ENCODE data around the gene TRIM52. TPM values are rescaled to one million over a fixed set of nuclear protein-coding genes. Genes with fewer than 3 reads are reported as not detected.

The TRIM52 gene
- total and polyA plus RNA-seq, 4 experiments from 2014 or later = 19.4 to 76.8 (median 60.1) TPM

GRCh38 chr5:181223729-181224389 lies 37.1 kb downstream of the TRIM52 start:
- H3K27me3 Mint-ChIP-seq = peaks cover 0 to 16% of the 10 kb centered on the region in 2 donors
- intact Hi-C loops (cut with micrococcal nuclease) = loop anchor here (1.0 to 2.0 kb wide), 6 partner anchors 19 to 421 kb away; partner anchors contain the start of genes MGAT1, RACK1, TRIM52 and ZFP62
- H3K9me3 Mint-ChIP-seq = peaks cover 0 to 35% (median 4%) of the 10 kb centered on the region in 8 donors
- peak overlapping the region; percentile 90 to 99 (median 97) for H3K4me3 Mint-ChIP-seq
- ChIA-PET POLR2A (ENCODE audit: partially characterized antibody) (interaction anchor here (0.8 to 9.4 kb wide), 13 partner anchors 10 to 420 kb away, joined by 3 to 375 read pairs (median 11); partner anchors contain the start of genes RACK1, TRIM52 and TRIM7), CTCF (ENCODE audit: partially characterized antibody) (interaction anchor here (0.9 to 2.6 kb wide), 8 partner anchors 17 to 40 kb away, joined by 3 to 28 read pairs (median 6); partner anchors contain the start of genes RACK1 and TRIM52)
- Histone ChIP-seq H3K9me3 (ENCODE audit: control insufficient read depth in 1 of 2, low read length in 2 of 2) (no peaks in the 10 kb centered on the region), H3K4me1 (ENCODE audit: insufficient read depth, low read length) (peaks cover 52% of the 10 kb centered on the region), H3K36me3 (ENCODE audit: insufficient read depth, low read length) (no peaks in the 10 kb centered on the region), H3K27me3 (ENCODE audit: insufficient read depth, low read length) (no peaks in the 10 kb centered on the region), H3K4me3 (ENCODE audit: low read length in 2 of 2) (peak overlapping the region; percentile 62 to 90), H3K27ac (ENCODE audit: low read depth, low read length) (peak overlapping the region; percentile 97)
- peak overlapping the region; percentile 98 to 100 (median 99) for H3K27ac Mint-ChIP-seq
- peak in 1 of 5 donors; percentile 81 for DNase-seq
- H3K36me3 Mint-ChIP-seq = peaks cover 0 to 40% of the 10 kb centered on the region in 2 donors
- H3K4me1 Mint-ChIP-seq = peaks cover 30 to 72% (median 50%) of the 10 kb centered on the region in 4 donors

- peaks cover 0 to 40% (median 4%) of the 10 kb centered on the region in 8 donors for H3K9me3 Mint-ChIP-seq
- Histone ChIP-seq H3K4me3 (ENCODE audit: low read length in 2 of 2) (peak within 1 kb of the TSS; percentile 62 to 90), H3K36me3 (ENCODE audit: insufficient read depth, low read length) (no peaks in the 10 kb centered on the region), H3K4me1 (ENCODE audit: insufficient read depth, low read length) (peaks cover 52% of the 10 kb centered on the region), H3K27ac (ENCODE audit: low read depth, low read length) (peak within 1 kb of the TSS; percentile 97), H3K27me3 (ENCODE audit: insufficient read depth, low read length) (no peaks in the 10 kb centered on the region), H3K9me3 (ENCODE audit: control insufficient read depth in 1 of 2, low read length in 2 of 2) (no peaks in the 10 kb centered on the region)
- CTCF ChIA-PET (ENCODE audit: partially characterized antibody) = interaction anchor here (1.2 to 2.6 kb wide), 7 partner anchors 16 to 39 kb away, joined by 3 to 28 read pairs (median 10); partner anchors contain the start of gene TRIM52
- peaks cover 0 to 42% of the 10 kb centered on the region in 2 donors for H3K36me3 Mint-ChIP-seq
- peak within 1 kb of the TSS; percentile 98 to 100 (median 99) for H3K27ac Mint-ChIP-seq
- DNase-seq = peak; percentile 97 to 98 (median 97)
- H3K4me3 Mint-ChIP-seq = peak within 1 kb of the TSS; percentile 90 to 99 (median 97)
- peaks cover 32 to 75% (median 52%) of the 10 kb centered on the region in 4 donors for H3K4me1 Mint-ChIP-seq
- POLR2A ChIA-PET (ENCODE audit: partially characterized antibody) = interaction anchor here (0.8 to 9.4 kb wide), 16 partner anchors 9 to 420 kb away, joined by 3 to 375 read pairs (median 8); partner anchors contain the start of genes RACK1, TRIM52 and TRIM7
- peaks cover 0 to 18% of the 10 kb centered on the region in 2 donors for H3K27me3 Mint-ChIP-seq
- intact Hi-C loops (cut with micrococcal nuclease) = loop anchor here (1.0 to 2.0 kb wide), 6 partner anchors 20 to 420 kb away; partner anchors contain the start of genes MGAT1, RACK1, TRIM52 and ZFP62
These were observed 37.8 kb downstream of the TRIM52 start, which contains the start of gene TRIM41 for GRCh38 chr5:181223058-181223728. TRIM41 (plus strand) TSS chr5:181223281; CDS start chr5:181224000, 719 bp downstream.

GRCh38 chr5:181222630-181223057 lies 38.3 kb downstream of the TRIM52 start:
- ChIA-PET CTCF (ENCODE audit: partially characterized antibody) (interaction anchor here (1.5 to 2.6 kb wide), 5 partner anchors 15 to 38 kb away, joined by 3 to 28 read pairs (median 13); partner anchors contain the start of gene TRIM52), POLR2A (ENCODE audit: partially characterized antibody) (interaction anchor here (1.1 to 9.4 kb wide), 12 partner anchors 9 to 419 kb away, joined by 3 to 375 read pairs (median 10); partner anchors contain the start of genes RACK1, TRIM52 and TRIM7)
- Histone ChIP-seq H3K4me3 (ENCODE audit: low read length in 2 of 2) (peak overlapping the region; percentile 62 to 90), H3K27ac (ENCODE audit: low read depth, low read length) (peak overlapping the region; percentile 97), H3K4me1 (ENCODE audit: insufficient read depth, low read length) (peaks cover 56% of the 10 kb centered on the region), H3K9me3 (ENCODE audit: control insufficient read depth in 1 of 2, low read length in 2 of 2) (no peaks in the 10 kb centered on the region), H3K27me3 (ENCODE audit: insufficient read depth, low read length) (no peaks in the 10 kb centered on the region), H3K36me3 (ENCODE audit: insufficient read depth, low read length) (no peaks in the 10 kb centered on the region)
- peaks cover 0 to 23% of the 10 kb centered on the region in 2 donors for H3K27me3 Mint-ChIP-seq
- no peak for DNase-seq
- peak overlapping the region; percentile 98 to 100 (median 99) for H3K27ac Mint-ChIP-seq
- peaks cover 0 to 47% of the 10 kb centered on the region in 2 donors for H3K36me3 Mint-ChIP-seq
- H3K4me1 Mint-ChIP-seq = peaks cover 35 to 81% (median 56%) of the 10 kb centered on the region in 4 donors
- peaks cover 0 to 45% (median 4%) of the 10 kb centered on the region in 8 donors for H3K9me3 Mint-ChIP-seq
- intact Hi-C loops (cut with micrococcal nuclease) = loop anchor here (1.0 to 2.0 kb wide), 7 partner anchors 15 to 420 kb away; partner anchors contain the start of genes MGAT1, RACK1, TRIM52 and ZFP62
- peak overlapping the region; percentile 90 to 99 (median 97) for H3K4me3 Mint-ChIP-seq

GRCh38 chr5:181221792-181222629 lies 38.9 kb downstream of the TRIM52 start:
- Histone ChIP-seq H3K9me3 (ENCODE audit: control insufficient read depth in 1 of 2, low read length in 2 of 2) (no peaks in the 10 kb centered on the region), H3K4me1 (ENCODE audit: insufficient read depth, low read length) (peaks cover 59% of the 10 kb centered on the region), H3K4me3 (ENCODE audit: low read length in 2 of 2) (peak overlapping the region; percentile 62 to 90), H3K36me3 (ENCODE audit: insufficient read depth, low read length) (no peaks in the 10 kb centered on the region), H3K27ac (ENCODE audit: low read depth, low read length) (peak overlapping the region; percentile 97), H3K27me3 (ENCODE audit: insufficient read depth, low read length) (no peaks in the 10 kb centered on the region)
- intact Hi-C loops (cut with micrococcal nuclease) = loop anchor here (1.0 to 2.0 kb wide), 3 partner anchors 15 to 419 kb away; partner anchors contain the start of genes MGAT1 and ZFP62
- Mint-ChIP-seq H3K4me3 (peak overlapping the region; percentile 90 to 99 (median 97)), H3K4me1 (peaks cover 38 to 87% (median 57%) of the 10 kb centered on the region in 4 donors), H3K27ac (peak overlapping the region; percentile 98 to 100 (median 99)), H3K27me3 (peaks cover 0 to 24% of the 10 kb centered on the region in 2 donors), H3K36me3 (peaks cover 0 to 53% of the 10 kb centered on the region in 2 donors), H3K9me3 (peaks cover 0 to 48% (median 4%) of the 10 kb centered on the region in 8 donors)
- ChIA-PET CTCF (ENCODE audit: partially characterized antibody) (interaction anchor here (1.5 to 2.6 kb wide), 5 partner anchors 15 to 39 kb away, joined by 3 to 28 read pairs (median 13); partner anchors contain the start of gene TRIM52), POLR2A (ENCODE audit: partially characterized antibody) (interaction anchor here (1.1 to 9.4 kb wide), 12 partner anchors 8 to 418 kb away, joined by 3 to 375 read pairs (median 10); partner anchors contain the start of genes RACK1, TRIM52 and TRIM7)
- peak; percentile 93 to 97 (median 95) for DNase-seq

- Histone ChIP-seq H3K27ac (ENCODE audit: low read depth, low read length) (peak overlapping the region; percentile 97), H3K4me1 (ENCODE audit: insufficient read depth, low read length) (peaks cover 60% of the 10 kb centered on the region), H3K4me3 (ENCODE audit: low read length in 2 of 2) (peak overlapping the region; percentile 33 to 34), H3K36me3 (ENCODE audit: insufficient read depth, low read length) (no peaks in the 10 kb centered on the region), H3K27me3 (ENCODE audit: insufficient read depth, low read length) (no peaks in the 10 kb centered on the region), H3K9me3 (ENCODE audit: control insufficient read depth in 1 of 2, low read length in 2 of 2) (no peaks in the 10 kb centered on the region)
- Mint-ChIP-seq H3K27me3 (peaks cover 0 to 24% of the 10 kb centered on the region in 2 donors), H3K4me1 (peaks cover 39 to 88% (median 57%) of the 10 kb centered on the region in 4 donors), H3K9me3 (peaks cover 0 to 48% (median 4%) of the 10 kb centered on the region in 8 donors), H3K36me3 (peaks cover 0 to 52% of the 10 kb centered on the region in 2 donors), H3K27ac (peak overlapping the region; percentile 98 to 100 (median 99)), H3K4me3 (peak overlapping the region; percentile 90 to 99 (median 97))
- intact Hi-C loops (cut with micrococcal nuclease) = no loop called here
- CTCF ChIA-PET (ENCODE audit: partially characterized antibody) = interaction anchor here (1.5 to 2.6 kb wide), 5 partner anchors 14 to 40 kb away, joined by 3 to 28 read pairs (median 13); partner anchors contain the start of gene TRIM52
- peak; percentile 72 to 85 (median 75) for DNase-seq
- POLR2A ChIA-PET (ENCODE audit: partially characterized antibody) = interaction anchor here (2.2 to 9.4 kb wide), 7 partner anchors 7 to 40 kb away, joined by 7 to 375 read pairs (median 131); partner anchors contain the start of genes RACK1, TRIM52 and TRIM7
These were observed 39.7 kb downstream of the TRIM52 start for GRCh38 chr5:181221105-181221791.

Data from CD4-positive, alpha-beta memory T cell (primary cell).